ENCODE data around the gene SOHLH2. TPM values are rescaled to one million over a fixed set of nuclear protein-coding genes. Genes with fewer than 3 reads are reported as not detected.

SOHLH2 gene
- total and polyA plus RNA-seq, 4 experiments from 2014 or later = not detected

- Mint-ChIP-seq H3K27me3 (no peaks in the 10 kb centered on the region), H3K36me3 (no peaks in the 10 kb centered on the region), H3K4me1 (no peaks in the 10 kb centered on the region), H3K4me3 (no peak overlapping the region), H3K27ac (no peak overlapping the region), H3K9me3 (peaks cover 0 to 11% (median 6%) of the 10 kb centered on the region in 8 donors)
- no peaks in the 10 kb centered on the region for H3K9me3 ChIP-seq (ENCODE audit: control insufficient read depth in 1 of 2, low read length in 2 of 2)
- no peaks in the 10 kb centered on the region for H3K27me3 ChIP-seq (ENCODE audit: insufficient read depth, low read length)
- CTCF ChIA-PET (ENCODE audit: partially characterized antibody) = no interaction called here
- no peaks in the 10 kb centered on the region for H3K36me3 ChIP-seq (ENCODE audit: insufficient read depth, low read length)
- no peak overlapping the region for H3K27ac ChIP-seq (ENCODE audit: low read depth, low read length)
- no peak for DNase-seq
- H3K4me1 ChIP-seq (ENCODE audit: insufficient read depth, low read length) = no peaks in the 10 kb centered on the region
- H3K4me3 ChIP-seq (ENCODE audit: low read length in 2 of 2) = no peak overlapping the region
- intact Hi-C loops (cut with micrococcal nuclease) = no loop called here
- POLR2A ChIA-PET (ENCODE audit: partially characterized antibody) = no interaction called here
These were observed 67.7 kb downstream of the SOHLH2 start for GRCh38 chr13:36146511-36147269.

GRCh38 chr13:36143738-36144137 lies 70.6 kb downstream of the SOHLH2 start:
- Histone ChIP-seq H3K9me3 (ENCODE audit: control insufficient read depth in 1 of 2, low read length in 2 of 2) (no peaks in the 10 kb centered on the region), H3K27me3 (ENCODE audit: insufficient read depth, low read length) (no peaks in the 10 kb centered on the region), H3K36me3 (ENCODE audit: insufficient read depth, low read length) (no peaks in the 10 kb centered on the region), H3K27ac (ENCODE audit: low read depth, low read length) (no peak overlapping the region), H3K4me1 (ENCODE audit: insufficient read depth, low read length) (no peaks in the 10 kb centered on the region), H3K4me3 (ENCODE audit: low read length in 2 of 2) (no peak overlapping the region)
- Mint-ChIP-seq H3K9me3 (peaks cover 0 to 6% (median 2%) of the 10 kb centered on the region in 8 donors), H3K27me3 (no peaks in the 10 kb centered on the region), H3K4me3 (no peak overlapping the region), H3K4me1 (no peaks in the 10 kb centered on the region), H3K36me3 (no peaks in the 10 kb centered on the region), H3K27ac (no peak overlapping the region)
- no peak for DNase-seq
- POLR2A ChIA-PET (ENCODE audit: partially characterized antibody) = no interaction called here
- CTCF ChIA-PET (ENCODE audit: partially characterized antibody) = no interaction called here
- intact Hi-C loops (cut with micrococcal nuclease) = no loop called here

DNA sequence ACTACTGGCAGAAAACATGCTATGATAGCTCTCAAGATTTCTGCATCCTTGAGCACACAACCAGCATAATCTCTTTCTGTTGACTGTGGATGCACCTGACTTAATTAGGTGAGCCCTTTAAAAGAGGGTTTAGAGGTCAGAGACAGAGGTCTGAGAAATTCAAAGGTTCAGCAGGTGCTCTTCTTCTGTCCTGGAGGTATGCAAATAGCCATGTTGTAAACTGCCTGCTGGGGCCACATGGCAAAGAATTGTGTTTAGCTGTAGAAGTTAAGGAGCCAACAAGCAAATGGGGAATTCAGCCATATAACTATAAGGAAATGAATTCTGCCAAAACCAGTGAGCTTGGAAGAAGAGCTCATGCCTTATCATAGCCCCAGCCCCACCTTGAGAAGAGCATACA lies 71.6 kb downstream of the SOHLH2 start:
- H3K9me3 Mint-ChIP-seq = peaks cover 0 to 7% (median 0%) of the 10 kb centered on the region in 8 donors
- intact Hi-C loops (cut with micrococcal nuclease) = no loop called here
- DNase-seq = no peak
- no peak overlapping the region for H3K27ac Mint-ChIP-seq
- Histone ChIP-seq H3K27me3 (ENCODE audit: insufficient read depth, low read length) (no peaks in the 10 kb centered on the region), H3K4me3 (ENCODE audit: low read length in 2 of 2) (no peak overlapping the region), H3K9me3 (ENCODE audit: control insufficient read depth in 1 of 2, low read length in 2 of 2) (no peaks in the 10 kb centered on the region), H3K36me3 (ENCODE audit: insufficient read depth, low read length) (no peaks in the 10 kb centered on the region), H3K4me1 (ENCODE audit: insufficient read depth, low read length) (no peaks in the 10 kb centered on the region), H3K27ac (ENCODE audit: low read depth, low read length) (no peak overlapping the region)
- H3K4me1 Mint-ChIP-seq = no peaks in the 10 kb centered on the region
- H3K36me3 Mint-ChIP-seq = no peaks in the 10 kb centered on the region
- ChIA-PET POLR2A (ENCODE audit: partially characterized antibody) (no interaction called here), CTCF (ENCODE audit: partially characterized antibody) (no interaction called here)
- no peaks in the 10 kb centered on the region for H3K27me3 Mint-ChIP-seq
- no peak overlapping the region for H3K4me3 Mint-ChIP-seq

DNA sequence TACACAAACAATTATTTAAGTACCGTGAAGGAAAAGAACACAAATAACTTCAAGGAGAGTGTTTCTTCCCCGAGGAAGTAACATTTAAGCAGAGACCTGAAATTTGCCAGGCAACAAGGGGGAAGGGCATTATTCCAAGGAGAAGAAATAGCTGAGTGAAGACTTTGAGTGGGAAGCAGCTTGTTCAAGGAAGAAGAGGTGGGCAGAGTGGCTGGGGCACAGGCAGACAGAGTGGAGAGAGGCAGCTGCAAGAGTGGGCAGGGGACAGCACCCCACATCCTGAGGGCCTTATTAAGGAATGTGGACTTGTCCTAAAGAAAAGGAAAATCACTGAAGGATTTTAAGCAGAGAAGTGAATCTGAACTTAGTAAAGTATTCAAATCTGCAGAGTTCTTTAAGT lies 78.5 kb downstream of the SOHLH2 start:
- H3K36me3 ChIP-seq (ENCODE audit: insufficient read depth, low read length) = no peaks in the 10 kb centered on the region
- CTCF ChIA-PET (ENCODE audit: partially characterized antibody) = no interaction called here
- H3K9me3 ChIP-seq (ENCODE audit: control insufficient read depth in 1 of 2, low read length in 2 of 2) = no peaks in the 10 kb centered on the region
- no peak overlapping the region for H3K4me3 ChIP-seq (ENCODE audit: low read length in 2 of 2)
- no peaks in the 10 kb centered on the region for H3K4me1 Mint-ChIP-seq
- no peak for DNase-seq
- no peaks in the 10 kb centered on the region for H3K36me3 Mint-ChIP-seq
- no peaks in the 10 kb centered on the region for H3K4me1 ChIP-seq (ENCODE audit: insufficient read depth, low read length)
- POLR2A ChIA-PET (ENCODE audit: partially characterized antibody) = no interaction called here
- peaks cover 0 to 7% (median 2%) of the 10 kb centered on the region in 8 donors for H3K9me3 Mint-ChIP-seq
- peaks cover 6 to 20% of the 10 kb centered on the region in 2 donors for H3K27me3 Mint-ChIP-seq
- H3K27me3 ChIP-seq (ENCODE audit: insufficient read depth, low read length) = no peaks in the 10 kb centered on the region
- intact Hi-C loops (cut with micrococcal nuclease) = no loop called here
- H3K27ac Mint-ChIP-seq = no peak overlapping the region
- H3K27ac ChIP-seq (ENCODE audit: low read depth, low read length) = no peak overlapping the region
- H3K4me3 Mint-ChIP-seq = no peak overlapping the region

DNA sequence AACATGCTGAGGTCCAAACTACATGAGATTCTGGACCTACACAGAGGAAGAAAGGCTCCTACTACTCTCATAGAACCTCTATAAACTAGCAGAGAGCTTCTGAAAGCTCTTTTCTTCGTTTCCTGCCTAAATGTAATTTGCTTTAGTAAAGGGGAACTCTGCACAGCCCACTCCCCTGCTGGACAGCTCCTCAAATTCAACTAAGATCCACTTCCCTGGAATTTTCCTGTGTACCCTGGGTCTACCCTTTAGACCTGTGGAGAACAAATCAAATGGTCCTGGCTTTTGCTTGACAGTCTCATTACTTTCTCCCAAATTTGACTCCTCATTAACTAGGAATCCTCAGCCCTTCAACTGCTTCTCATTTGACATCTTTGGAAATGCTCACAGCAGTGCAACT lies 79.7 kb downstream of the SOHLH2 start:
- peaks cover 12 to 26% of the 10 kb centered on the region in 2 donors for H3K27me3 Mint-ChIP-seq
- no peak overlapping the region for H3K4me3 Mint-ChIP-seq
- H3K4me1 ChIP-seq (ENCODE audit: insufficient read depth, low read length) = no peaks in the 10 kb centered on the region
- H3K36me3 ChIP-seq (ENCODE audit: insufficient read depth, low read length) = no peaks in the 10 kb centered on the region
- DNase-seq = no peak
- H3K27ac Mint-ChIP-seq = no peak overlapping the region
- H3K27me3 ChIP-seq (ENCODE audit: insufficient read depth, low read length) = no peaks in the 10 kb centered on the region
- no peak overlapping the region for H3K27ac ChIP-seq (ENCODE audit: low read depth, low read length)
- peaks cover 0 to 6% (median 0%) of the 10 kb centered on the region in 8 donors for H3K9me3 Mint-ChIP-seq
- no peaks in the 10 kb centered on the region for H3K9me3 ChIP-seq (ENCODE audit: control insufficient read depth in 1 of 2, low read length in 2 of 2)
- intact Hi-C loops (cut with micrococcal nuclease) = no loop called here
- H3K4me1 Mint-ChIP-seq = no peaks in the 10 kb centered on the region
- POLR2A ChIA-PET (ENCODE audit: partially characterized antibody) = no interaction called here
- no peaks in the 10 kb centered on the region for H3K36me3 Mint-ChIP-seq
- CTCF ChIA-PET (ENCODE audit: partially characterized antibody) = no interaction called here
- H3K4me3 ChIP-seq (ENCODE audit: low read length in 2 of 2) = no peak overlapping the region

GRCh38 chr13:36133950-36134626 lies 80.3 kb downstream of the SOHLH2 start:
- Histone ChIP-seq H3K27me3 (ENCODE audit: insufficient read depth, low read length) (no peaks in the 10 kb centered on the region), H3K4me1 (ENCODE audit: insufficient read depth, low read length) (no peaks in the 10 kb centered on the region), H3K36me3 (ENCODE audit: insufficient read depth, low read length) (no peaks in the 10 kb centered on the region), H3K9me3 (ENCODE audit: control insufficient read depth in 1 of 2, low read length in 2 of 2) (no peaks in the 10 kb centered on the region), H3K27ac (ENCODE audit: low read depth, low read length) (no peak overlapping the region), H3K4me3 (ENCODE audit: low read length in 2 of 2) (no peak overlapping the region)
- no peak overlapping the region for H3K4me3 Mint-ChIP-seq
- DNase-seq = no peak
- H3K27me3 Mint-ChIP-seq = peaks cover 12 to 27% of the 10 kb centered on the region in 2 donors
- ChIA-PET CTCF (ENCODE audit: partially characterized antibody) (no interaction called here), POLR2A (ENCODE audit: partially characterized antibody) (no interaction called here)
- intact Hi-C loops (cut with micrococcal nuclease) = no loop called here
- H3K27ac Mint-ChIP-seq = no peak overlapping the region
- H3K36me3 Mint-ChIP-seq = no peaks in the 10 kb centered on the region
- H3K4me1 Mint-ChIP-seq = no peaks in the 10 kb centered on the region
- H3K9me3 Mint-ChIP-seq = peaks cover 0 to 6% (median 0%) of the 10 kb centered on the region in 8 donors

- Histone ChIP-seq H3K27me3 (ENCODE audit: insufficient read depth, low read length) (no peaks in the 10 kb centered on the region), H3K9me3 (ENCODE audit: control insufficient read depth in 1 of 2, low read length in 2 of 2) (no peaks in the 10 kb centered on the region), H3K4me3 (ENCODE audit: low read length in 2 of 2) (no peak overlapping the region), H3K27ac (ENCODE audit: low read depth, low read length) (no peak overlapping the region), H3K4me1 (ENCODE audit: insufficient read depth, low read length) (no peaks in the 10 kb centered on the region), H3K36me3 (ENCODE audit: insufficient read depth, low read length) (no peaks in the 10 kb centered on the region)
- no peak overlapping the region for H3K27ac Mint-ChIP-seq
- H3K4me1 Mint-ChIP-seq = no peaks in the 10 kb centered on the region
- intact Hi-C loops (cut with micrococcal nuclease) = no loop called here
- ChIA-PET POLR2A (ENCODE audit: partially characterized antibody) (no interaction called here), CTCF (ENCODE audit: partially characterized antibody) (interaction anchor here (0.6 kb wide), 1 partner anchor 34 kb away, joined by 3 read pairs; no protein-coding TSS in a partner anchor)
- H3K4me3 Mint-ChIP-seq = no peak overlapping the region
- peaks cover 12 to 27% of the 10 kb centered on the region in 2 donors for H3K27me3 Mint-ChIP-seq
- H3K36me3 Mint-ChIP-seq = no peaks in the 10 kb centered on the region
- H3K9me3 Mint-ChIP-seq = peaks cover 0 to 3% (median 0%) of the 10 kb centered on the region in 8 donors
- DNase-seq = no peak
These were observed 82.0 kb downstream of the SOHLH2 start for GRCh38 chr13:36132376-36132775.

Data from CD4-positive, alpha-beta memory T cell (primary cell).